GOT3 (cell line): Measurements from ENCODE around the gene EFHC1.
"Not testable (repeated sequence)": the region's sequence is repeated elsewhere in the genome, so short reads cannot be mapped to it uniquely, and the experiment has no call there.

ENCODE experiments used
- DNase-seq: peaks from one replicate; lab custom pipeline; 2025; ENCODE audit warnings: mixed read lengths; lab: John Stamatoyannopoulos, UW

The EFHC1 gene

DNA sequence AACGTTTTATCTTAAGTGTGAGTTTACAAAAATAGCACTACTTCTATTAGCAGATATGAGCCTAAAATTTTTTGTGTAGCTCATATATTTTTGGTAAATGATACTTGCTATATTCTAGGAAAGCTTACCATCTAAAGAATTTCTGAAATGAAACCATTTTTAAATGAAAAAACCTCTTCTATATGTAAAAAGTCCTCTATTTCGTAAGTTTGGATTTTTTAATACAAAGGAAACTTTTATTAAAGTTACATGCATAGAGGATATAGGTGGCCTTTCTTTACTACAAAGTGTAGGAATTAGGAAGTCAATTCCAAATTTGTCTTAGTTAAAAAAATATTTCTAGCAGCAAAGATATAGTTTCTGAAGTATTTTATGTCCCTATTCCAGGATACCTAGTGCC lies 18.8 kb downstream of the EFHC1 start:
- DNase-seq, result no peak

DNA sequence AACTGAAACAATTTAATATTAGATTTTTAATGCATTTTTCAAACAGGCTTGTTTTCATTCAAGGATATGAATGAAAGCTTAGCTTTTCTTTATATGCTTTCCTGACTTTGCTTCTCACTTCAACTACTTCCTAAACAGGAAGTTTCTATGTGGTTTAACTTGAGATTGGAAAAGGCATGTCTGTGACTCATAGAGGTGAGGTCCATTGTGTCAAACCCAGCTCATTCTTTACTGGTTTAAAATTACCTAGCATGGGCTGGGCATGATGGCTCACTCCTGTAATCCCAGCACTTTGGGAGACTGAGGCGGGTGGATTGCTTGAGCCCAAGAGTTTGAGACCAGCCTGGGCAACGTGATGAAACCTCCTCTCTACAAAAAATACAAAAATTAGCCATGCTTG lies 34.4 kb downstream of the EFHC1 start:
- DNase-seq, result no peak

DNA sequence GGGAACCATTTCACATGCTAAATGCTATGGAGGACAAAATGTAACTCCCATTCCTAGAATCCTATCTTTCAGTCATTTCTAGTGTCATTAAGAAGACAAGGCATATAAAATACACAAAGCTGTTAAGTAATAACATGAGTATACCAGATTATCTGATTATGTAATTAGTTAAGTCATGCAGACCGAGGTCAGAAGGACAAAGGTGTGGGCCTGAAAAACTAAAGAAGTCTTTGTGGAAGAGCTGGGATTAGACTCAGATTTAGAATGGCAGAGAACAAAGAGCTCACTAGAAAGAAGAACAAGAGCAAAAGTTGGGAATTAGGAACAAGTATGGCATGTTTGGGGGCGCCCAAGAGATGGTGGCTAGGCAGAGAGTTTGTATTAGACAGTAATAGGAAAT lies 37.0 kb downstream of the EFHC1 start:
- DNase-seq, result no peak

DNA sequence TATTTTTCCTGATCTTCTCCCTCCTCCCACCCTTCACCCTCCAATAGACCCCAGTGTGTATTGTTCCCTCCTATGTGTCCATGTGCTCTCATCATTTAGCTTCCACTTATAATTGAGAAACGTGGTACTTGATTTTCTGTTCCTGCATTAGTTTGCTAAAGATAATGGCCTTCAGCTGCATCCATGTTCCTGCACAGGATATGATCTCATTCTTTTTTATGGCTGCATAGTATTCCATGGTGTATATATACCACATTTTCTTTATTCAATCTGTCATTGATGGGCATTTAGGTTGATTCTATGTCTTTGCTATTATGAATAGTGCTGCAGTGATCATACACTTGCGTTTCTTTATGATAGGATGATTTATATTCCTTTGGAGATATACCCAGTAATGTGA lies 41.1 kb downstream of the EFHC1 start:
- DNase-seq, result not testable (repeated sequence)

DNA sequence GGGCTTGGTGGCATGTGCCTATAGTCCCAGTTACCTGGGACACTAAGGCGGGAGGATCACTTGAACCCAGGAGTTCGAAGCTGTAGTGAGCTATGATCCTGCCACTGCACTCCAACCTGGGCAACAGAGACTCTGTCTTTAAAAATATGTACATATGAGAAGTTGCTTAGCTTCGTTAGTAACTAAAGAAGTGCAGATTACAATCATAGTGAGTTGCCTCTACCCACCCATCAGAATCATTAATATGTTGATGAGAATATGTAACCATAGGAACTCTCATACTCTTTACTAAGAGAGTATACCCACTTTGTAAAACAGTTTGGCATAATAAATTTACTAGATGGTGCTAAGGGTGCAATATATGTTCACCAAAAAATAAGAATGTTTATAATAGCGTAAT lies 54.0 kb downstream of the EFHC1 start:
- DNase-seq, result no peak

DNA sequence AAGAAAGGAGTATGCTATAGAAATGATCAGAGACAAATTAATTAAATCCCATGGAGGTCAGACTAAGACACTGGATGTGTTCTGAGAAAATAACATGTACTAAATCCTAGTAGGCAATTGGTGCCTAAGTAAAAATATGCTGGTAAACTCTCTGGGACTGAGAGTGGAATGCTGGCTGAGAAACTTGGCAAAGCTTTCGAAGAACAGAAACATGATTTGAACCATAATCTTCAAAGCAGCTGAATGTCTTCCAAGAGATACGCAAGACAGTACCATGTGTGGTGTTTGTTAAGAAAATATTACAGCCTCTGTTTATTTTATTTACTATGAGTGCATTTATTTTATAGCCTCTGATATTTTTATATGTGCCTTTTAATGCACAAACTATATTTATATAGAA lies 55.2 kb downstream of the EFHC1 start:
- no peak for DNase-seq

DNA sequence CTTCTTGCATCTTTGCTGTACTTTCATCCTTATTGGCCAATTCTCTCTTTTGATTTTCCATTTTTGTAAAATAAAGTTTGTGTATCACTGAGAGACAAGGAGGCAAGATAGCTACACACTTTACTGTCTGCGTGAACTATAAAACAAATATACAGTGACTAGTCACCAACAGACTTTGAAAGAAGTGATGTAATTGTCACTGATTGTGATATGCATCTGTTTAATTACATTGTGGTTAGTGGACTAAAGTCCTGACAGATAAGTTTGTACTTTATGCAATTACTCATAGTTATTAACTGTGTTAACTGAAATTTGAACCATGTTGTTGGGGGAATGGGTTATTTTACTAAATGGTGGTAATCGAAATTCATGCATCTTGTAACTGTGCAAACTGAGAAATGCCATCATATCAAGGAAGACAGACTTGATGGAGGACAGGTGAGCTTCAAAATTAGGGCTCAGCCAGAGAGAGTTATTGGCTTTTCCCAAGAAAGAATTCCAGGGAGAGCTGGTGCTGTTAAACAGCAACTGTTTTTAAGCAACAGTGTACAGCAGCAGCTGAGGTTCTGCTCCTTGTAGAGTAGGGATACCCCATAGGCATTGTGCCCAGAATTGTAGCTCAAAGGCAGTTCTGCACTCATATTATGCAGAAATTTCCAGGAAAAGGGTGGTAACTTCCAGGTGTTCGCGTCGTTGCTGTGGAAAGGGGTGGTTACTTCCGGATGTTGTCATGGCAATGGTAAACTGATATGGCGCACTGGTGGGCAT lies 62.9 kb downstream of the EFHC1 start:
- no peak for DNase-seq

DNA sequence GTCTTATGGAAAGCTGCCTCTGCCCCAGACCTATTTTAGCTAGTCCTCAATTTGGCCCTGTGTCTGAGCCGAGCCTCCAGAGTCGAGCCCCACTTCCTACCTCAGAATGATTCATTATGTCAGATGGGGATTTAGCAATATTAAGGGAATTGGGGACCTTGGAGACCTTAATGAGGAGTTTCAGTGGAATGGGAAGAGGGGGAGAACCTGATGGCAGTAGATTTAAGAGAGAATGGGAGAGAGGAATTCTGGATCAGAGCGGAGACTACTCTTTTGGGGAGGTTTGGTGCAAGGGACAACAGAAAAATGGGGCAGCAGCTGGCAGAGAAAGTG lies 63.5 kb downstream of the EFHC1 start:
- no peak for DNase-seq

DNA sequence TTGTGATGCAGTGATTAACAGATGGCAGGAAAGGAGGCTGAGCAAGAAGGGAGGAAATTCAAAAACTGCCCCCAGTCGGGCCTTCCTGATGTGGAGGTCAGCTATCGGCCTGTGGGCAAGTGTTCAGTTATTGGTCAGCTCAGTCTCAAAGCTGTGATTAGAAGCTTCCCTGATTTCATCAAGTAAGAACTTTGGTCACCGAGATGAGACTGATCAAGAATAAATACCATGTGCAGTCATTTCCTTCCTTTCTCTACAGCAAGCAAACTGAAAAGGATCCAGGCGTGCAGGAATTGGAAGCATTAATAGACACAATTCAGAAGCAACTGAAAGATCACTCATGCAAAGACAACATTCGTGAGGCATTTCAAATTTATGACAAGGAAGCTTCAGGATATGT lies 69.7 kb downstream of the EFHC1 start:
- DNase-seq, result no peak

DNA sequence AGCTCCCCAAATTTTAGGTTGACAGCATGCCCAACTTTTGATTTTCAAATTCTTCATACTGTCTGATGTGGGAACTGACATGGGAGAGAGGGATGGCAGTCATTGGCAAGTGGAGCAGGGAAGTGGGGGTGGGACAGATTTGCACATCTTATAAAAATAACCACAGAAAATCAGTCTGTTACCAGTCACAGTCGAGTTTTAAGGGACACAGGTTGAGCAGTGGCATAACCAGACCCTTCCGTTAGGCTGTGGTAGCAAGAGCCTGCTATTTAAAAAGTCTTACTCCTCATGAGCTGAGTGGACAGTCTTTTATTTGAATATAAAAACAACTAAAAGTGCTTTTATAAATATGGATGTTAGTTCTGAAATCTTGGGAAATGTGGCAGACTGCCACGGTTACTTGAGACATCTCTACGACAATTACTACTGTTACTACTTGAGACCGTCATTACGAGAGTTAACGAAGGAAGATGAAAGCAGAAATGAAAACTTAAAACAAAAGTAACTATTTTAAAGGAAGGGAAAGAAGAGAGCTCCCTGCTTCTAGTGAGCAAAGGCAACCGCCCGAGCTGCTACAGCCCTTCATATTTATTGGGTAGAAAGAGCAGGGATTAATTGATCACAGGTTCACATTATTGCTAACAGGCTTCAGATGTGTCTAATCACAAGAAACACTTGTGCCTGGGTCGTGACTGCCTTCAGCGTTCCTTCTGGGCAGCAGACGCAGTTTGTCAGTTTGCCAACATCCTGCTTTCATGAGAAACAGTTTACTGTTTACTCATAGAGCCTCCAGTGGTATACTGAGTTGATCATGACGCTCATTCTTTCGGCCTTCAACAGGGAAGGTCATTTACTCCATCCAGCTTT lies 71.3 kb downstream of the EFHC1 start:
- no peak for DNase-seq

DNA sequence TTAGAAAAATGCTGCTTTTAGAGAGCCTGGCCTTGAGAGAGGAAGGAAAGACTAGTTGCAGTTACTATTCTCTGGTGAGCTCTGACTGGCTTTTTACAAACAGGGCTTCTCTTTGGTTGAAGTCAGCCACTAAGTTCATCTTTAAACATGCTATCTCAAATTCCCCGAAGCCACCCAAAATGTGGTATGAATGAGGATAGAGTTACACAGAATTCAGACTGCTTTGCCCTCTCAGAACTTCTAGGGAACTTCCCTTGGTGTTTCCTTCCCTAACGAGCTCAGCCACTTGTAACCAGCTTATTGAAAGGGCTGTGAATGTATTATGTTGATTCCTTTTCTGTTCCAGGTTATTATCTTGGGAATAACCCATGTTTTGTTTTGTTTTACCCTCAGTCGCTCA lies 73.5 kb downstream of the EFHC1 start:
- DNase-seq, result no peak

DNA sequence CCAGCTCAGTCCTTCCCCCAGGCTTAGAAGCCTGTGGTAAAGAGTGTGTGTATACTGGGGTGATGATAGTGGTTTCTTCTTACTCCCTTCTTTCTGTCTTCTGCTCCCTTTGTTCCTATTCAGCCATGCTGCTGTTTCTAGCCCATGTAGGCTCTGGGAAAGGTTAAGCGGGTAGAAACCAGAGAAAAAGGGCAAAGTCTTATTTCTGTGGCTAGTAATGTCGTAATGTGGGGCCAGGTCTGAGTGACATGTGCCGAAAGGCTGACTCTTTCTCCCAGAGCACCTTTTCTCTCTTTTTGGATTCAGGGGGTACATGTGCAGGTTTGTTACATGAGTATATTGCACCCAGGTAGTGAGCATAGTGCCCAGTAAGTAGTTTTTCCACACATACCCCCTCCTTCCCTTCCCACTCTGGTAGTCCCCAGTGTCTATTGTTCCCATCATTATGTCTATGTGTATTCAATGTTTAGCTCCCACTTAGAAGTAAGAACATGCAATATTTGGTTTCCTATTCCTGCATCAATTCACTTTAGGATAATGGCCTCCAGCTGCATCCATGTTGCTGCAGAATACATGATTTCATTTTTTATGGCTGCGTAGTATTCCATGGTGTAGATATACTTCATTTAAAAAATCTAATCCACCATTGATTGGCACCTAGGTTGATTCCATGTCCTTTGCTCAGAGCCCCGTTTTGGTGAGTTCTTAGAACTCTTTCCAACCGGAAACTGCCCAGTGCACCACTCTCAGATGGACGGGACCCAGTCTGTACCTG lies 74.3 kb downstream of the EFHC1 start:
- DNase-seq, result no peak

DNA sequence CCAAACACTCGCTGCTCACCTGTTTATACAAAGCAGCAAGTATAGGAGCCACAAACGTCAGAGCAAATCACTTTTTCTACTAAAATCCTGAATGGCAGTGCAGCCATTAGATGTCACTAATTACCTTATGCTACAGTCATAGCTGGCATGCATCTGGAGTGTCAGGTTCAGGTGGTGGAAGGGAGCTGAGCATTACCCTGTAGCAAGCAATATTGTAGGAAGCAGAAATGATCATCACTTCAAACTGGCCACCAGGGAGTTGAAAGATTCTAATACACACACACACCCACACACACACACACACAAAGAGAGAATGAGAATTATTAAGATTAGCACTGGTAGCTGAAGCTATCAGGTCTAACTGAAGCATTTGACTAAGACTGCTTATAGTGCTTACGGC lies 75.8 kb downstream of the EFHC1 start:
- DNase-seq, result no peak

DNA sequence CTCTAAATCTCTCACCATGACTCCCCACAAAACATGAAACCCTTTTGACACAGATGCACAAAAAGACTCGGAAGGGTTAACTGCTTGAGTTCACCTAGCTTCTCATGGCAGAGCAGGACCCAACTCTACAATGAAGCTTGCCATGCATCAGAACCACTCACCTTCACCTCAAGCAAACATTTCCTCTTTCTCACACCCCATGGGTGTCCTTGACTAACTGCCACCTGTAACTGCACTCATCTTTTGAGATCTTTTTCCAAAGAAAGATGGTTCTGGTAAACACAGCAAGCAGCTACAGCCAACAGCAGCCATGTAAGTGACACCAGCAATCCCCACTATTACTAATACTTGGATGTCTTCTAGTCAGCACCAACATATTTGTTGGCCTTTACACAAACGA lies 76.5 kb downstream of the EFHC1 start:
- DNase-seq, result no peak

DNA sequence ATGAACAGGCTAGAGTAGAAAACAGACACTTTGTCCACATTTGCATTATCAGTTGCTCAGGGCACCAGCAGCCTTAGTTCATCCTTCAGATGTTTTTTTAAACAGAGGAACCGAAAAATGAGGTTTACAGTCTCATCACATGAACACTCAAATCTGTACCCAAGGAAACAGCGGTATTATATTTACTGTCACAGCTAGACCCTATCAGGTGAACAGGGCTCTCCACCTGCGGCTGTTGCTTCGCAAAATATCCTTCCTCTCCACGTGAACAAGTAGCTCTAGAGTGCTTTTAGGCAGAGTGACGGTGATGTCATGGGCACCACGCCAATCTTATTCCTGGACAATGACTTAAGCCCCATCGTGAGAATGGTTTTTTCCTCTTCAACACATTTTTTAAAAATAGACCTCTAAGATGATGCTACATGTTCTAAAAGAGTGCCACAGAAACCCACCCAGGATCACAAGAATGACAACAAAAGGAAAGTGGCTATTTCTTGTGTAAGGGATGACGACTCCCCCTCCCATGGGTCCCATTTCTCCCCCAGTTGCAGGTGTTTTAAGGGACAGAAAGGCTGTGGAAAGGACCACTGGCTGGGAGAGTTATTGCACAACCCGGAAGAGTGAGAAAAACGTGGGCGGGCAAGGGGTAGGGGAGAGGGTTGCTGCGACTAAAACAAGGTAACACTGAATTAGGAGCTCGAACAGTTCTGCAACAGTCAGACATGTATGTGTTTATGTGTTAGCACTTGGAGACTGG lies 77.7 kb downstream of the EFHC1 start:
- no peak for DNase-seq

DNA sequence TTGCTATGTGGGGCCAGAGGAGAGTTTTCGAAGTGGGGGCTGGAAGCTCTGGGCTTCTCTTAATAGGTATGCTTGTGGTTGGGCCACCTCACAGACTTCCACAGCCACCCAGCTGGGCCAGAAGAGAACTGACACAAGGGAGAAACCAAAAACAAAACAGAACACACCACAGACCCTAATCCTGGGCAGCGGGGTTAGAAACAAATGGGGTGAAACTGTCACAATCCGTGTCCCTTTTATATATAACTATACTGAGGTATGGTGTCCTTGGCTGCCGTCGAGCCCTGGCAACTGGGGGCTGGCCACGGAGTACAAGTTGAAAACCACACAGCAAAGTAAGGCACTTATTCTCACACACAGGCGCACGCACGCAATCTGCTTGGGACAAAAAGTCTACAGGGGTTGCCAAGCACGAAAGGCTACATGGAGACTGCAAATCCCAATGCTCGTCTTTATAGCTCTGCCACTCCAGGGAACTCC lies 78.4 kb downstream of the EFHC1 start:
- DNase-seq, result no peak

DNA sequence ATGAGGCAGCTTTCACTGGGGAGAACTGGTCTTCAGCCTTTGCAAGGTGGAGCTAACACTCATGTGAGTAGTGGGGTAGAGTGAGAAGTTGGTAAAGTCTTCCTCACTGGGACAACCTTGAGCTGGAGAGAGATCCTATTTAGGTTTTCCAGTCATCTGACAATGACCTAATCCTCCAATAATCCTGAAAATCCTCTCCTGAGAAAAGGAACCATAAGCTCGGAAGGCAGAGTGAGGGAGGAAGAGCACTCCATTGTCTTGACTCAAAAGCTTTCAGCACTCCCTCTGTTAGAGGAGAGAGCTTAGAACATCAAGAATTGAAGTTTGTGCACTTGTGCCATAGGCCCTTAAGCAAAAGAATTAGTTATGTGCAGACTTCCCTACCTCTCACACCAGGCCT lies 78.9 kb downstream of the EFHC1 start:
- no peak for DNase-seq

DNA sequence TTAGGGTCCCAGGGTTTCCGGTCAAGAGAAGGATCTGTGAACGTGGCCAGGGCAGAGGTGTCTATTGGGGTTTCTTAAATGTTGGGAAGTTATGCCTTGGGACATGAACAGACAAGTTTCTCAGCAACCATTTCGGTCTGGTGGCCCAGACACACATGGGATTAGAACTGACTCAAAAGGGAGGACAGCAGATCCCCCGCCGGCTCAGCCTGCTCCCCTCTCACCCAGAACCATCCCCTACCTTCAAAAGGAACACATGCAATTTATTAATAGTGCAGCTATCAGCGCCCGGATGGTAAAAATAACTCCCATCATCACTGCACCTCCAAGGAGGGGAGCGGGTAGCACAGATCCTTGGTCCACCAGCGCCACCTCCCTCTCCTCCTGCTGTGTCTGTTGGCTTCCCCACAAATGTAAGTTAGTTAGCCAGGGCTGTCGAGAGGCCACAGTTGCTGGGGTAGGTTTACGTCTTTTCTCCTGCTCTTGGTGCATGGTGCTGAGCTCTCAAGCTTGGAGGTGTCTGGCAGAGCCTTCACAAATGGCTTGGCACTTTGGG lies 79.6 kb downstream of the EFHC1 start:
- no peak for DNase-seq

DNA sequence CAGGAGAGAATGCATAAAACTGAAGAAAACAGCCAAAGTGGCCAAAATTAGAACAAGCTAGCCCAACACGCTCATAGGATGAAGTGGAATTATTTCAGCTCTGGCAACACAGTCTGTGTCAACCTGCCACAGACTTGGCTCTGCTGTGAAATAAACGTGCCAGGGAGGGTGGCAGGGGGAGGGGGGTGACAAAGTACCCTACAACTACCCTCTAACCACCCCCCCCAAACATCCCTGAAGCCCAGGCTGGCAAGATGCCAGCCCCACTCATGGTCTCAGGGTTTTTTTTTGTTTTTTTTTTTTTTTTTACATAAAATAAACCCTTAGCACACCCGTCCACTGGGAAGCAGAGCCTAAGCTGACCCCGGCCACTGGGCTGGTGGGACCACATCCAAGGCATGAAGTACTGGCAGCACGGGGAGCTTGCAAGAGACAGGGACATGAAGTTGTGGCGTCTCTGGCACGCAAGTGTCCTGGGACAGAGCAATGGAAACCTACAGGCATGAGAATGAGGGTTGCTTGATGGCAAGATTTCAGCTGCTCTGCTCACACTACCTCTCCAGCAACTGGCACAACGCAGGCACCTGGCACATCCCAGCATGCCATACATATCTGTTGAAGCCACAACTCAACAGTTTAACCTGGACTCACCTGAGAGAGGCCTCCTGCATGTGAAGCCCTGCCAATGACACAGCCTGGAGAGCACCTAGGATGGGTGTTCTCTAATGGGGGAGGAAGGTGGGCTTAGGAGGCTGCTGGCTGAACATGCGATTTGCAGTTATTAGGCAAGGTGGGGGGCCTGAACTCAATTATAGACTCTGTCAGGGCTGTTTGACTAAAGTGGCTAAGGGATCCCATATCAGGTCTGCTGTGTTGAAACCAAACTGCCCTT lies 80.3 kb downstream of the EFHC1 start:
- no peak for DNase-seq

DNA sequence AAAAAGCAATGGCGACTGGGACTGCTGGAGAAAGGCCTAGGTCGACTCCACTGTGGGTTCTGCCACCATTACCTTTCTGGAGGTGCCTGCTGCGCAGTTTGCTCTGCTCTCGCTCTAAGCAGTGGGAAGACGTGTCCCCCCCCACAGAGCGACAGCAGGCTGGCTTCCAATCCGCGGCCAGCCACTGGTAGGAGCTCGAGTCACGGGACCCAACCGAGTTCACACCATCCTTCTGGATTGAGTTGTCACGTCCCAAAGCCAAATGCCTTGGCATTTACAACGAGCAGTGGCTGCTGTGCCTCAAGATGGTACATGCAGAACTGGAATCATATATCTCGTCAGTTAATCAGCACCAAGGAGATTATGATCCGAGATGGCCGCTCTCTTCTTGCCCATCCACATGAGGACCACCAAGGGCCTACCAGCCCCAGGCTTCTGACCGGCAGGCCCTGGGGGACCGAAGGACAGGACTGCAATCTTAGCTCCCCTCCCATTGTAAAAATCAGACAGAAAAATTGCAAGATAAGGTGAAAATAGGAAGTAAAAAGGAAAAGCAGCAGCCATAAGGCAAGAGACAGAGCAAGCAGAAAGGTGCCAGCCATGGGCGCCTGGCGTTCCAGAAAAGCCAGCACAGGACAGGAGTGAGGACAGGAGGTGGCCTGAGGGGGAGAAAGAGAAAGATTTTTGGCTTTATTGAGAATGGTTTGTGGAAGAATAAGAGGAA lies 82.3 kb downstream of the EFHC1 start:
- DNase-seq, result no peak
